C1 segment of cervical spinal cord (tissue), 14 donors: Measurements from ENCODE around the gene FAM90A1.
A peak's percentile ranks its signal among the peaks of the same experiment; 100 is the strongest.
"Not testable (repeated sequence)": the region's sequence is repeated elsewhere in the genome, so short reads cannot be mapped to it uniquely, and the experiment has no call there.

Experiments used
- DNase-seq, 14 donors: peaks; one replicate each; lab custom pipeline; 2025; lab: John Stamatoyannopoulos, UW

FAM90A1 gene

GRCh38 chr12:8233935-8234495 lies 6.6 kb upstream of the FAM90A1 start:
- DNase-seq, result not testable (repeated sequence)

DNA sequence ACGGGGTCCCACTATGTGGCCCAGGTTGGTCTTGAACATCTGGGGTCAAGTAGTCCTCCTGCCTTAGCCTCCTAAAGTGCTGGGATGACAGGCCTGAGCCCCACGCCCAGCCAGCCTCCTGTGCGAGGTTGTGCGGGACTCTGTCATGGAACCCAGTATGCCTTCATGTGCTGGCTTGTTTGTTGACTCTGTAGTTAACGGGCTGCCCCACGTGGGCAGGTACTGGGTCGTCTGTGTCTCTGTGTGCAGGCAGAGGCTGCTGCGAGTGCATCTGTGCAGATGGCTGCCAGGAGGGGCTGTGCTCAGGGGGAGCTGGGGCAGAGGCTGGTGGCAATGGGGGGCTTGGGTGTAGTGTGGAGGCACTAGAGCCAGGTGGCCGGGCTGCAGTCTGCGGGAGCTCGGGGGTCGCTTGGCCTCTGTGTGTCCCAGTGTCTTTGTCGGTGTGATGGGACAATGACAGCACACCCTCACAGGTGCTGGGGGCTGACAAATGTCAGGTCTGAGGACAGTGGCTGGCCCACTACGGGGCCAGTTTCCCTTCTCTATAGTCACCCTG lies 6.0 kb upstream of the FAM90A1 start:
- not testable (repeated sequence) for DNase-seq

- DNase-seq, result peak in 6 of 14 donors; percentile 8 to 43 (median 14)
These were observed 4.5 kb upstream of the FAM90A1 start for GRCh38 chr12:8231666-8232608.

- DNase-seq, result not testable (repeated sequence)
These were observed 3.6 kb upstream of the FAM90A1 start for GRCh38 chr12:8231049-8231448.

DNA sequence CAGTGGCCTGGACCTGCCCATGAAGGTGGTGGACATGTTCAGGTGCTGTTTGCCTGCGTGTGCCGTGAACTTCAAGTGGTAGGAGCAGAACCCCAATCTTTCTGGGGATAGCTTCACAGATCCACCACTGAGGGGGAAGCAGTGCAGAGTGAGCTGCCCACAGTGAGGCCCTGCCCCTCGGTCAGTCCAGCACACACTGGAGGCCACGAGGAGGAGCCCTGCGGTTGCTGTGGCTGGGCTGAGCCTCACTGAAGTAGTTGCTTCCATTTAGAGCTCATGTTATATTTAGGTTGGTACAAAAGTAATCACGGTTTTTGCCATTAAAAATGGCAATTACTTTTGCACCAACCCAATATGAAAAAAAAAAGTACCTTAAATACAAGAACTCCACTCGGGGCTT lies 2.1 kb upstream of the FAM90A1 start:
- not testable (repeated sequence) for DNase-seq

- not testable (repeated sequence) for DNase-seq
These were observed 1.2 kb upstream of the FAM90A1 start for GRCh38 chr12:8228607-8229006.

DNA sequence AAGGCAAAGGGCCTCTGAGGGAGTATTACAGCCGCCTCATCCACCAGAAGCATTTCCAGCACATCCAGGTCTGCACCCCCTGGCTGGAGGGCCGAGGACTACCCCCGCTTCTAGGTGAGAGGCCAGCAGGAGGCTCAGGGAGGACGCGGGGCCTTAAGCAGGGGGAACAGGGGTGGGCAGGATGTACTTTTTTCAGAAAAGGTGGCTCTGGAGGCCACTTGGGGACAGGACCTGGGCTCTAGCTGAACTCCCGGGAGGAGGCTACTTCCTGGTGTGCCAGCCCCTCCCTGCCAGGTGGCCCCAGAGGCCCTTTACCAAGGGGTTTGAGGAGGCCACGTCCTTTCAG lies 287 bp upstream of the FAM90A1 start:
- not testable (repeated sequence) for DNase-seq

DNA sequence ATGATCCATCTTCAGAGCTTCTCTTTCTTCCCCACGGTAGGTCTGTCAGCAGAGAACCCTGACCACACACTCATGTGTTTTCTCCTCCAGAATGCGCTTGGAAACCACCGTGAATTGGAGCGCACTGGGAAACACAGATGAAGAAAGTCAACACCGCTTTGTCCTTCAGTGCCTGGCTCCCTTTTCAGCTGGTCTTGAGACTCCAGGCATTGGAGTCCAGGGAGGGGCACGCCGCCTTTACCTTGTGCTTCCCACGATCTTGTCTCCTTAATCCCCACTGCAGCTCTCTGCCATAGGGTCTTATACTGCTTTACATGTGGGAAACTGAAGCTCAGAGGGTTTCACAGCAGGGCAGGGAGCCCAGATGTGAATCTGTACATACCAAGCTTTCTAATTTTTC lies 1.1 kb downstream of the FAM90A1 start:
- no peak for DNase-seq

DNA sequence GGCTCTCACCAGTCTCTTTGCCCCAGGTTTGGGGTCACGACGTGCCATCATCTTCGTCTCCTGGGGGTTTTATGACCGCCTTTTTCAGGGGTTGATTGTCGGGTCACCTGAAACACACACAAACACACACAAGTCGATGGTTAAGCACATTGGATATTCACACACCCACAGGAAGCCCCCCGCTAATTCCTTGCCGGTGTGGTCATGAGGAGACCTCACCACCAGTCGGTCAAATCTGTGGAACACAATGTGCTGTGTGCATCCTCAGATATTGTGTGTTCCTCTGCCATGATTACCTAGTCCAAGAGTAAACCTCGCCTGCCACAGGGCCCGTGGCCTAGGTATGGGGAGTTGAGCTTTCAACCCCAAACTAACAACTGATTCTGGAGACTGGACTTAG lies 2.6 kb downstream of the FAM90A1 start:
- not testable (repeated sequence) for DNase-seq

DNA sequence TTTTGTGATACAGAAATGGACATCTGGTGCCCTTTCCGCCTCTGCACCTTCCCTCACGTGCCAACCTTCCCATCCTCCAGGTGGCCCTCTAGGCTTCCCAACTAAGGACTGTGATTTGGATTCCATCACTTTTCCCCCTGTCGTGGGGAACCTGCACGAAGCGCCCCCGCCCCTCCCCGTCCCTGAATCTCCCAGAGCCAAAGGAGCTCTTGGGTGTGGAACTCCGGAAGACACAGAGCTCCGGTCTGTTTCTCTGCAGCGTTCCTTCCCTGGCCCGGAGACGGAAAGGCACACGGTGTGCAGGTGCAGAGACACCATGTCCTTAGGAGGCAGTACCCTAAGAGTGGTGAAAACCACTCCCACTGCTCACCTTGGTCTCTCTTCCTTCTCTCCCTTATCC lies 3.8 kb downstream of the FAM90A1 start:
- not testable (repeated sequence) for DNase-seq

DNA sequence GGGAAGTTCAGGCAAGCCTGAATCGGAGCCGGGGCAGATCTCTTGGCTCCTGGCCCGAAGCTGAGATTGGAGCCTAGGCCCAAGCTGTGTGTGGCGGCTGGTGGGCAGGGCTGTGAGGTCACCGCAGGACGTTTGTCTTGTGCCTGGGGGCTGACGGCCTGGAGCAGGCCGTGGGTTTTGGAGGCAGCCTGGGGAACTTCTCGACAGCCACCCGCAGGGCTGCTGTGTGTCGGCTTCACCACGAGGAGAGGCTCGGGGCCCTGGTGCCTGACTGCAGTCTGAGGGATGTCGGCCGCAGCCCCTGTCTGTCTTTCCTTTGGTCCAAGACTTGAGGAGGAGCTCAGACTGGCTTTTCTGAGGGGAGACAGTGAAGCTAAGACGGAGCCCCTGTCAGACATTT lies 5.1 kb downstream of the FAM90A1 start:
- not testable (repeated sequence) for DNase-seq

DNA sequence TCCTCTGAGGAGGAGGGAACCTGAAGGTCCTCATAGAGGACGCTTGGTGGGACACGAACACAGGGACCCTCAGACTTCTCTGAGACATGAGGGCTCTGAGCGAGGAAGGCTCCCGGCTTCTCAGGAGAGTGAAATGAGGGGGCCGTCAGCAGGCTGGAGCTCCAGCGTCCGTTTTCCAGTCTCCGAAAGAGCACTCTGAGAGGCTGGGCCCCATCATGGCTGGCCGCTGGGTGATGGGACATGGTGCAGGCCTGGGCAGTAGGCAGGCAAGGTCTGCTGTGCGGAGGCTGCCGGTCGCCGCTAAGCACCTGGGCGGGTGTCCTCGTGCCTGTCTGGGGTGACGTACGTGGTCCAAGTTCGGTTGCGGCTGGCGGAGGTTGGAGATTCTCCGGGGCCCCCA lies 5.6 kb downstream of the FAM90A1 start:
- not testable (repeated sequence) for DNase-seq

GRCh38 chr12:8221375-8221774 lies 6.0 kb downstream of the FAM90A1 start:
- not testable (repeated sequence) for DNase-seq

DNA sequence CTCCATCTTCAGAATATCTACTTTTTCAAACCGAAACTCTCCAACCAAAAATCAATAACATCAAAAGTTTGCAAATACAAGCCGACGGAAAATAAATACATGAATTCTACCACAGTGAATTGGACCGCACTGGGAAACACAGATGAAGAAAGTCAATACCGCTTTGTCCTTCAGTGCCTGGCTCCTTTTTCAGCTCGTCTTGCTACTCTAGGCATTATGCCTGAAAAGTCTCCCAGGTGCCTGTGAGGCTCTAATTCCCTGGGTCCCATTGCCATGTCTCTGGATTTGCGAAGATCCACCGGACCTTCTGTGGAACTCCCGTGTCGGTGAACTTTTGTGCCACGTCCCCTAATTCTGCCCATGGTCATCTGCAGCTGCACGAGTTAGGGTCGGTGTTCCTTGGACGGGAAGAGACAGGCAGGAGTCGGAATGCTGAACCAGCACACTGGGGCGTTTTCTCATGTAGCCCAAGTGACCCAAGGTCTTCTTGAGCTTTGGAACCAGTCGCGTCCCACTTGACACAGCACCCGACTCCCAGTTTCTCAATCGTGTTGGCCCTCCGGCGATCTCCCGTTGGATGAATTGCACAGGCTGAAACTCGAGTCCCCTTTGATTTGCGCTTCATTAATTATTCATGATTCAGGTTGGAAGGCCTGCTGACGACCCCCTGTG lies 8.6 kb downstream of the FAM90A1 start:
- DNase-seq, result not testable (repeated sequence)

- not testable (repeated sequence) for DNase-seq
These were observed 29.6 kb downstream of the FAM90A1 start for GRCh38 chr12:8197685-8198308.

GRCh38 chr12:8188088-8188487 lies 39.3 kb downstream of the FAM90A1 start:
- not testable (repeated sequence) for DNase-seq

- not testable (repeated sequence) for DNase-seq
These were observed 43.2 kb downstream of the FAM90A1 start for GRCh38 chr12:8184206-8184605.

GRCh38 chr12:8183346-8183745 lies 44.1 kb downstream of the FAM90A1 start:
- DNase-seq, result not testable (repeated sequence)

DNA sequence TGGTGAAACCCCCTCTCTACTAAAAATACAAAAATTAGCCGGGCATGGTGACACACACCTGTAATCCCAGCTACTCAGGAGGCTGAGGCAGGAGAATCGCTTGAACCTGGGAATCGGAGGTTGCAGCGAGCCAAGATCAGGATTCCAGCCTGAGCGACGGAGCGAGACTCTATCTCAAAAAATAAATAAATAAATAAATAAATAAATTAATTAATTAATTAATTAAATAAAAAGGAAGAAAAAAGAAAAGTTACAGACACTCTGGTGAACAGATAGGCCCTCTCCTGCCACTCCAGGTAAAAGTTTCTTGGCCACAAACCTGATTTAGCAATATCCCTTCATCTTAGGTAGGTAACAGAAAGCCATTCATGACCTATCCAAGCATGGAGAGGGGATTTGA lies 44.5 kb downstream of the FAM90A1 start:
- DNase-seq, result not testable (repeated sequence)

DNA sequence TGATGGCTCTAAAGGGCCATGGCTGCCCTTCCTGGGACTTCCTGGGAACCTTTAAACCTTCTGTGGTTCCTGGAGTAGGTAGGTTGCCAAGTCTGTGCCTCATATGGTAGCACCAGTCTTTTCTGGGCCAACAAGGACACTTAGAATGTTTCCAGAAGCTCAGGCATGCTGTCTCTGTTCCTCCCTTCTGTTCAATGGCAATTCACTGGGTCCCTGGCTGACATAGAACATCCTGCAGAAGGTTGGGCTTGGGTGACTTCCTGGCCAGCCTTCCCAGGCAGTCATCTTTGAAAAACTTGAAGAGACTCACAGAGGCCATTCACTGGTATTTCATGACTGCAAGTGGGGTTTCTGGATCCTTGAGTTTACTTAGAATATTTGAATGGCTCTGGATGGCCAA lies 46.1 kb downstream of the FAM90A1 start:
- DNase-seq, result peak in 2 of 14 donors; percentile 1 to 41

GRCh38 chr12:8179989-8180585 lies 47.3 kb downstream of the FAM90A1 start:
- DNase-seq, result peak in 13 of 14 donors; percentile 30 to 87 (median 70)
